Karpas-422 (cell line): ENCODE measurements around the gene NCLN. TPM values are rescaled to one million over a fixed set of nuclear protein-coding genes. Genes with fewer than 3 reads are reported as not detected.
A peak's percentile ranks its signal among the peaks of the same experiment; 100 is the strongest.
"Not testable (repeated sequence)": the region's sequence is repeated elsewhere in the genome, so short reads cannot be mapped to it uniquely, and the experiment has no call there.

Experiments
- DNase-seq: peaks from one replicate; pipeline ENCODE4 v3.0.0-alpha.2; 2015
- H2AFZ ChIP-seq: fragments of 200-600 bp; sonication (generic); 2 replicates; pipeline ENCODE4 v1.6.1; 2014; ENCODE audit warnings: antibody characterized with exemption, low read length, mixed read lengths
- H3K27ac ChIP-seq: fragments of 200-600 bp; sonication (generic); 2 replicates; pipeline ENCODE4 v1.5.1; 2014; ENCODE audit warnings: mild to moderate bottlenecking, low read length, moderate library complexity
- H3K27me3 ChIP-seq: fragments of 200-600 bp; sonication (generic); 2 replicates; pipeline ENCODE4 v1.6.1; 2014; ENCODE audit warnings: low read length, mixed read lengths
- H3K36me3 ChIP-seq: fragments of 200-600 bp; sonication (generic); 2 replicates; pipeline ENCODE4 v1.6.1; 2014; ENCODE audit warnings: low read length, mixed read lengths; ENCODE audit not compliant: insufficient read depth
- H3K4me1 ChIP-seq: fragments of 200-600 bp; sonication (generic); 2 replicates; pipeline ENCODE4 v1.6.1; 2014; ENCODE audit warnings: mild to moderate bottlenecking, low read length, mixed read lengths
- H3K4me2 ChIP-seq: fragments of 200-600 bp; sonication (generic); 2 replicates; pipeline ENCODE4 v1.6.1; 2014; ENCODE audit warnings: low read length, low read depth, mild to moderate bottlenecking; ENCODE audit not compliant: poor library complexity, severe bottlenecking
- H3K4me3 ChIP-seq: fragments of 200-600 bp; sonication (generic); 2 replicates; pipeline ENCODE4 v1.5.1; 2014; ENCODE audit warnings: mild to moderate bottlenecking, antibody characterized with exemption, low read length, mixed read lengths
- H3K79me2 ChIP-seq: fragments of 200-600 bp; sonication (generic); 2 replicates; pipeline ENCODE4 v1.6.1; 2014; ENCODE audit warnings: mild to moderate bottlenecking, low read length, mixed read lengths
- H3K9ac ChIP-seq: fragments of 200-600 bp; sonication (generic); 2 replicates; pipeline ENCODE4 v1.6.0; 2014; ENCODE audit warnings: low read length
- H3K9me2 ChIP-seq: fragments of 200-600 bp; sonication (generic), shearing (Covaris generic); replicated peaks from 2 replicates; pipeline ENCODE4 v1.6.0; 2014; ENCODE audit warnings: mild to moderate bottlenecking, low read length, moderate library complexity; ENCODE audit not compliant: insufficient read depth
- H3K9me3 ChIP-seq: fragments of 300-700, 200-600 bp; sonication (generic); 2 replicates; pipeline ENCODE4 v1.6.1; 2014; ENCODE audit warnings: low read length, mixed read lengths
- H4K20me1 ChIP-seq: fragments of 200-600 bp; sonication (generic); 2 replicates; pipeline ENCODE4 v1.6.1; 2014; ENCODE audit warnings: mild to moderate bottlenecking, antibody characterized with exemption, low read length, low read depth; ENCODE audit not compliant: insufficient read depth
- total RNA-seq: library from RNA; depleted of rRNA; stranded (reverse); fragments of >200 nt; shearing (Covaris generic); gene quantifications from 2 replicates; pipeline ENCODE4 v1.2.3, GENCODE V29; 2014; ENCODE audit warnings: low replicate concordance

Gene NCLN
- total RNA-seq, 1 experiment from 2014 or later = 37.6 TPM

DNA sequence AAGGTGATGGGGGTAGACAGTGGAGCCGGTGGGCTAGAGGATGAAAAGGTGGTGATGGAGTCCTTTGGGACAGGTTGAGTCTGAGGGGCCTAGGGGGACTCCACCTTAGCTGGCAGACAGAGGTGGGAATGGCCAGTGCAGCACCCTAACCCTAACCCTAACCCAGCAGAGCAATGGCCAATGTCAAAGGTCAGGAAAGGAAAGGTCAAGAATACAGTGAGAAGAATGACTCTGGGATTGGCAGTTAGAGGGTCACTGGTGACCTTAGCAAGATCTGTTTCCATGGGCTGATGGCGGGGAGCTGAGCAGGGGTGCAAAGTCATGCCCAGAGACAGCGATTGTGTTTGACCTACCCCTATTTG lies 33.3 kb upstream of the NCLN start:
- peaks cover 10% of the 10 kb centered on the region for H3K4me1 ChIP-seq
- H3K9me2 ChIP-seq = no peaks in the 10 kb centered on the region
- no peaks in the 10 kb centered on the region for H3K27me3 ChIP-seq
- DNase-seq = no peak
- no peak overlapping the region for H3K27ac ChIP-seq
- H3K9me3 ChIP-seq = no peaks in the 10 kb centered on the region
- no peak overlapping the region for H3K4me2 ChIP-seq
- no peak overlapping the region for H2AFZ ChIP-seq
- no peaks in the 10 kb centered on the region for H3K79me2 ChIP-seq
- H4K20me1 ChIP-seq = no peaks in the 10 kb centered on the region
- no peaks in the 10 kb centered on the region for H3K36me3 ChIP-seq
- H3K4me3 ChIP-seq = no peak overlapping the region
- H3K9ac ChIP-seq = no peak overlapping the region

DNA sequence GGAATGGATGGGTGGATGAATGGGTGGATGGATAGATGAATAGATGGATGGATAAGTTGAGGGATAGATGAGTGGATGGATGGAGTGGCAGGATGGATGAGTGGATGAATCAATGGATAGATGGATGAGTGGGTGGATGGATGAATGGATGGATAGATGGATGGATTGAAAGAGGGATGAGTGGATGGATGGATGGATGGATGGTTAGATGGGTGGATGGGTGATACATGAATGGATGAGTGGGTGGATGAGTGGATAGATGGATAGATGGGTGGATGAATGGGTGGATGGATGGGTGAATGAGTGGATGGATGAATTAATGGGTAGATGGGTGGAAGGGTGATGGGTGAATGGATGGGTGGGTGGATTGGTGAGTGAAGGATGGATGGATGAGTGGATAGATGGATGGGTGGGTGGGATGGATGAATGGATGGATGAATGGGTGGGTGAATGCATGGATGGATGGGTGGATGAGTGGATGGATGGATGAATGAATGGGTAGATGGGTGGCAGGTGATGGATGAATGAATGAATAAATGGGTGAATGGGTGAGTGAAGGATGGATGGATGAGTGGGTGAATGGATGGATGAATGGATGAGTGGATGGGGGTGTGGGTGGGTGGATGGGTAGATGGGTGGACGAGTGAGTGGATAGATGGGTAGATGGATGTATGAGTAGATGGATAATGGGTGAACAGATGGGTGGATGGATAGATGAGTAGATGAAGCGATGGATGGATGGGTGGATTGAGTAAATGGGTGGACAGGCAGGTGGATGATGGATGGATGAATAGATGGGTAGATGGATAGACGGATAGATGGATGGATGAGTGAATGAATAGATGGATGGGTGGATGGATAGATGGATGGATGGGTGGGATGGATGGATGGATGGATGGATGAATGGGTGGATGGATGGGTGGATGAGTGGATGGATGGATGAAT lies 32.2 kb upstream of the NCLN start:
- no peak overlapping the region for H2AFZ ChIP-seq
- H4K20me1 ChIP-seq = no peaks in the 10 kb centered on the region
- no peak overlapping the region for H3K9ac ChIP-seq
- no peak overlapping the region for H3K27ac ChIP-seq
- H3K36me3 ChIP-seq = no peaks in the 10 kb centered on the region
- no peaks in the 10 kb centered on the region for H3K79me2 ChIP-seq
- H3K4me2 ChIP-seq = no peak overlapping the region
- H3K9me3 ChIP-seq = no peaks in the 10 kb centered on the region
- H3K4me3 ChIP-seq = no peak overlapping the region
- H3K4me1 ChIP-seq = peaks cover 10% of the 10 kb centered on the region
- no peak for DNase-seq
- no peaks in the 10 kb centered on the region for H3K27me3 ChIP-seq
- no peaks in the 10 kb centered on the region for H3K9me2 ChIP-seq

DNA sequence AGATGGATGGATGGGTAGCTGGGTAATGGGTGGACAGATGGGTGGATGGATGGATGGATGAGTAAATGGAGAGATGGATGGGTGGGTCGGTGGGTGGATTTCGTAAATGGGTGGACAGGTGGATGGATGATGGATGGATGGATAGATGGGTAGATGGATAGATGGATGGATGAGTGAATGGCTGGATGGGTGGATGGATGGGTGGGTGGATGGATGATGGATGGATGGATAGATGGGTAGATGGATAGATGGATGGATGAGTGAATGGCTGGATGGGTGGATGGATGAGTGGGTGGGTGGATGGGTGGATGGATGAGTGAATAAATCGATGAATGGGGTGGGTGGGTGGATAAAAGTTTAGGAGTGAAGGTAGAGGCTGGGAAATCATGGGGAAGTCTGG lies 31.3 kb upstream of the NCLN start:
- not testable (repeated sequence) for H3K9me2 ChIP-seq, H3K27ac ChIP-seq, H3K79me2 ChIP-seq, H3K36me3 ChIP-seq, H2AFZ ChIP-seq, H4K20me1 ChIP-seq, H3K27me3 ChIP-seq, DNase-seq, H3K9me3 ChIP-seq, H3K4me3 ChIP-seq
- H3K4me2 ChIP-seq = peak overlapping the region; percentile 14
- H3K4me1 ChIP-seq = peaks cover 10% of the 10 kb centered on the region
- H3K9ac ChIP-seq = peak overlapping the region; percentile 14; the same call in 1 of the 2 replicates

DNA sequence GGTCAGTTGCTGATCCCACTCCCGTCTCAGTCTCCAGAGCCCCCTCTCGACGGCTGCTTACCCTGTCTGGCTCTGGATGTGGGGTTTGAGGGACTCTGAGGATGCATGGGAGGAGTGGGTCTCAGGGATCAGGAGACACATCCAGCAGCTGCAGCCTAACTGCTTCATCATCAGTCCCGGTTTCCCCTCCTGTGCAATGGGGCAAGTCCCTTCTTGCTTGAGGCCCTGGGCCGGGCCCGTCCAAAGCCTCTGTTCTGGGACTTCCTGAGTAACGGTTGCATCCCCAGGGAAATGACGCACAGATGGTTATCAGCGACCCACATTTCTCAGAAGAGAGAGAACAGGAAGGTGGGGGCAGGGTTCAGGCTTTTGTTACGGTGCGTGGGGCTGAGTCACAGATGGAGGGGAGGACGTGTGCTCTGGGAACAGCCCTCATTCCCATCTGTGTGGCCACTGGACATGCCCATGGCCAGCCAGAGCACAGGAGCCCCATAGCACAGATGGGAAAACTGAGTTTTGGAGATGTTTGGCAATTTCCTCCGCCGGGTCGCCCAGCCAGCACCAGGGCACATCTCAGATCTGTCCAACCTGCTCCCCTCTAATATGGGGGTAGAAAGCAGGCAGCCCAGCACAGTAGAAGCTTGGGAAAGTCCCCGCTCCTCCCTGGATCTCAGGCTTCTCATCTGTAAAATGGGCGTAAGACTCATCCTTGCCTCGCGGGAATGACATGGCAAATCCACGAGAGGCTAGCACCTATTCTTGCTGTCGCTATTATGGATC lies 30.6 kb upstream of the NCLN start:
- no peak overlapping the region for H3K4me3 ChIP-seq
- no peak overlapping the region for H3K27ac ChIP-seq
- H3K4me2 ChIP-seq = peak overlapping the region; percentile 14
- H3K9me2 ChIP-seq = no peaks in the 10 kb centered on the region
- H3K9ac ChIP-seq = peak overlapping the region; percentile 14; the same call in 1 of the 2 replicates
- peak; percentile 86 for DNase-seq
- peaks cover 10% of the 10 kb centered on the region for H3K4me1 ChIP-seq
- H3K79me2 ChIP-seq = no peaks in the 10 kb centered on the region
- H3K27me3 ChIP-seq = no peaks in the 10 kb centered on the region
- H2AFZ ChIP-seq = no peak overlapping the region
- no peaks in the 10 kb centered on the region for H3K9me3 ChIP-seq
- H4K20me1 ChIP-seq = no peaks in the 10 kb centered on the region
- no peaks in the 10 kb centered on the region for H3K36me3 ChIP-seq

DNA sequence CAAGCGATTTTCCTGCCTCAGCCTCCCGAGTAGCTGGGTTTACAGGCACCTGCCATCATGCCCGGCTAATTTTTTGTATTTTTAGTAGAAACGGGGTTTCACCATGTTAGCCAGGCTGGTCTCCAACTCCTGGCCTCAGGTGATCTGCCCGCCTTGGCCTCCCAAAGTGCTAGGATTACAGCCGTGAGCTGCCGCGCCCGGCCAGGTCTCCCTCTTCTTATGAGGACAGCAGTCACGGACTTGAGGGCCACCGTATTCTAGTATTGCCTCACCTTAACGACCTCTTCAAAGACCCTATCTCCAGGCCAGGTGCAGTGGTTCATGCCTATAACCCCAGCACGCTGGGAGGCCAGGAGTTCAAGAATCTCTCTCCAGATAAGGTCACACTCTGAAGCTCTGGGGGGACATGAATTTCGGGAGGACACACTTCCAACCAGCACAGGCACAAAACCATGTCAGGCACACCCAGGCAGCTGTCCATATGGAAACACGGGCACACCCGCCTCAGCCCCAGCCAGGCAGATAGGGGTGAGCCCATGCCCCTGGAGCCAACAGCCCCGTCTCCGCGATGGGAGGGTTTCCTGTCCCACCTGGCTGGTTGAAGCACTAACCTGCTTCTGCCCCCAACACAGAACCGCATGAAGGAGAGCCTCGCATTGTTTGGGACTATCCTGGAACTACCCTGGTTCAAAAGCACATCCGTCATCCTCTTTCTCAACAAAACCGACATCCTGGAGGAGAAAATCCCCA lies 28.5 kb upstream of the NCLN start:
- no peak overlapping the region for H3K4me2 ChIP-seq
- no peak overlapping the region for H3K9ac ChIP-seq
- H3K9me2 ChIP-seq = no peaks in the 10 kb centered on the region
- DNase-seq = no peak
- no peaks in the 10 kb centered on the region for H3K9me3 ChIP-seq
- no peak overlapping the region for H2AFZ ChIP-seq
- no peaks in the 10 kb centered on the region for H3K36me3 ChIP-seq
- H3K4me1 ChIP-seq = peaks cover 10% of the 10 kb centered on the region
- no peaks in the 10 kb centered on the region for H3K79me2 ChIP-seq
- no peak overlapping the region for H3K27ac ChIP-seq
- H4K20me1 ChIP-seq = no peaks in the 10 kb centered on the region
- no peaks in the 10 kb centered on the region for H3K27me3 ChIP-seq
- no peak overlapping the region for H3K4me3 ChIP-seq

DNA sequence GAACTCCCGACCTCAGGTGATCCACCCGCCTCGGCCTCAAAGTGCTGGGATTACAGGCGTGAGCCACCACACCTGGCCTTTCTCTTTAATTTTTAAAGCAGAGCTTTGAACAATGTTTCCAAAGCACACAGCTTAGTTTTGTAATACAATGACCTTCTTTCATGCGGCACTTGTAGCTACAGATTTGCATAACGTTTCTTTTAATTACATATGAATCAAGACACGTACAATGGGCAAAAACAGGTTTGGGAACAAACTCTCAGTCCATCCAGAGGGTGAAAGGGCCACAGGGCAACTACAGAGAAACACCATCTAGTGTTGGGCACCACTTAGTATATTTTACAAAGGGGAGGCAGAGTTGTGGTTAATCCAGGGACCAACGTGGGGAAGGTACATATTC lies 26.2 kb upstream of the NCLN start:
- Histone ChIP-seq H2AFZ (no peak overlapping the region), H3K4me1 (peaks cover 9% of the 10 kb centered on the region), H3K36me3 (no peaks in the 10 kb centered on the region), H3K79me2 (no peaks in the 10 kb centered on the region), H3K27ac (no peak overlapping the region), H3K4me2 (no peak overlapping the region), H3K9ac (no peak overlapping the region), H3K9me3 (no peaks in the 10 kb centered on the region), H3K4me3 (no peak overlapping the region), H3K9me2 (no peaks in the 10 kb centered on the region), H3K27me3 (no peaks in the 10 kb centered on the region), H4K20me1 (no peaks in the 10 kb centered on the region)
- DNase-seq = no peak

DNA sequence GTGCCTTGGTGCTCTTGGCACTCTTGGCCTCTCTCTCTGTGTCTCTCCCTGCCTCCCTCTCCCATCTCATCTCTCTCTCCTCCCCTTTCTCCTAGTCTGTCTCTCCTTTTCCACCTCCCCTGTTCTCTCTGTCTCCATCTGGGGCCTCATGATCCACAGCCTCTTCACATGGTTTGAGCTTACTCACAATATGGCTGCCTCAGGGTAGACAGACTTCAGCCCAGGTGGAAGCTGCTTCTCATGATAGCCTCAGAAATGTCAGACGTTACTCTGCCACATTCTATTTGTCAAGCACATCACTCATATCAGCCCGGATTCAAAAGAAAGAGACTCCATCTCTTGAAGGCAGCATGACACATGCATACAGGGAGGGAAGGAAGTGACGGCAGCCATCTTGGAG lies 25.5 kb upstream of the NCLN start:
- Histone ChIP-seq H3K27ac (no peak overlapping the region), H3K4me3 (no peak overlapping the region), H3K9me2 (no peaks in the 10 kb centered on the region), H3K27me3 (no peaks in the 10 kb centered on the region), H3K9me3 (no peaks in the 10 kb centered on the region), H3K4me1 (peaks cover 3% of the 10 kb centered on the region), H4K20me1 (no peaks in the 10 kb centered on the region), H3K4me2 (no peak overlapping the region), H3K79me2 (no peaks in the 10 kb centered on the region), H3K36me3 (no peaks in the 10 kb centered on the region), H3K9ac (no peak overlapping the region), H2AFZ (no peak overlapping the region)
- DNase-seq = no peak

DNA sequence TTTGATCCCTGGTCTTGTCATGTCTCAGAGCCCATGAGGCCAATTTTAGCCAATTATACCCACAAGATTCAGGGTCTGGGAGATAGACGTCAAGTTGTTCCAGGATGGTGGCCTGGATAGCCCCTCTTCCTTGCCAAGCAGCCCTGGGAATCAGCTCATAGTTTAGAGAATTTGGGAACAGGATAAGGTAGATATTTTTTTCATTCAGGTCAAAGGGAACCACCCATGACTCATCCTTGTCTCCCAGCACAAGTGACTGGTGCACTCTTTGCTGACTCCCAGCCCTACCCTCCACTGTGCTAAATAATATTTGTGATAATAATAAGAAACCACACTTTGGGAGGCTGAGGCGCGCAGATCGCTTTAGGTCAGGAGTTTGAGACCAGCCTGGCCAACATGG lies 24.3 kb upstream of the NCLN start:
- no peaks in the 10 kb centered on the region for H3K27me3 ChIP-seq
- no peak overlapping the region for H3K4me3 ChIP-seq
- H3K27ac ChIP-seq = no peak overlapping the region
- no peak overlapping the region for H3K4me2 ChIP-seq
- H3K9me2 ChIP-seq = no peaks in the 10 kb centered on the region
- H3K4me1 ChIP-seq = no peaks in the 10 kb centered on the region
- no peak overlapping the region for H3K9ac ChIP-seq
- H2AFZ ChIP-seq = no peak overlapping the region
- no peak for DNase-seq
- no peaks in the 10 kb centered on the region for H4K20me1 ChIP-seq
- H3K9me3 ChIP-seq = no peaks in the 10 kb centered on the region
- no peaks in the 10 kb centered on the region for H3K79me2 ChIP-seq
- H3K36me3 ChIP-seq = no peaks in the 10 kb centered on the region
